ENCODE results near the gene TMBIM4.
A peak's percentile ranks its signal among the peaks of the same experiment; 100 is the strongest.
"Not testable (repeated sequence)": the region's sequence is repeated elsewhere in the genome, so short reads cannot be mapped to it uniquely, and the experiment has no call there.

The TMBIM4 gene

GRCh38 chr12:66169221-66170170, at the start of gene TMBIM4:
Gene TMBIM4, minus strand, starts transcription at chr12:66169996. Its CDS starts 45 bp downstream, at chr12:66169951.
- DNase-seq: peak; percentile 96

GRCh38 chr12:66217342-66217917, 47.6 kb upstream of the TMBIM4 start:
- no peak for DNase-seq

GRCh38 chr12:66213011-66213410, 43.2 kb upstream of the TMBIM4 start:
- not testable (repeated sequence) for DNase-seq

- not testable (repeated sequence) for DNase-seq
Observed at GRCh38 chr12:66211573-66211972, 41.8 kb upstream of the TMBIM4 start.

- DNase-seq: no peak
Observed at GRCh38 chr12:66210840-66211239, 41.0 kb upstream of the TMBIM4 start.

GRCh38 chr12:66206141-66206540, 36.3 kb upstream of the TMBIM4 start:
- DNase-seq: no peak

- no peak for DNase-seq
Observed at GRCh38 chr12:66203820-66204219, 34.0 kb upstream of the TMBIM4 start.

GRCh38 chr12:66199831-66200509, 30.2 kb upstream of the TMBIM4 start:
- no peak for DNase-seq

- DNase-seq: no peak
Observed at GRCh38 chr12:66199141-66199540, 29.3 kb upstream of the TMBIM4 start.

GRCh38 chr12:66197495-66197921, 27.7 kb upstream of the TMBIM4 start:
- DNase-seq: no peak

GRCh38 chr12:66196806-66197205, 27.0 kb upstream of the TMBIM4 start:
- no peak for DNase-seq

GRCh38 chr12:66195242-66195641, 25.4 kb upstream of the TMBIM4 start:
- no peak for DNase-seq

- no peak for DNase-seq
Observed at GRCh38 chr12:66194122-66194521, 24.3 kb upstream of the TMBIM4 start.

GRCh38 chr12:66191547-66192126, 21.8 kb upstream of the TMBIM4 start:
- peak; percentile 82 for DNase-seq

- no peak for DNase-seq
Observed at GRCh38 chr12:66190519-66191370, 20.9 kb upstream of the TMBIM4 start.

GRCh38 chr12:66189889-66190288, 20.1 kb upstream of the TMBIM4 start:
- DNase-seq: no peak

GRCh38 chr12:66189486-66189843, 19.7 kb upstream of the TMBIM4 start:
- DNase-seq: no peak

- DNase-seq: peak; percentile 58
Observed at GRCh38 chr12:66188584-66189485, 19.0 kb upstream of the TMBIM4 start, which contains the start of gene IRAK3. Gene IRAK3, plus strand, starts transcription at chr12:66189214. Its CDS starts 86 bp downstream, at chr12:66189300.

- no peak for DNase-seq
Observed at GRCh38 chr12:66187821-66188220, 18.0 kb upstream of the TMBIM4 start.

- no peak for DNase-seq
Observed at GRCh38 chr12:66187036-66187435, 17.2 kb upstream of the TMBIM4 start.

- DNase-seq: not testable (repeated sequence)
Observed at GRCh38 chr12:66184822-66185221, 15.0 kb upstream of the TMBIM4 start.
